NCI-H187 treated with DMSO at 0.1 percent for 48 hours (cell line): ENCODE data around the gene RGS5.

Experiments used
- DNase-seq: peaks from one replicate; lab custom pipeline; 2025; lab: John Stamatoyannopoulos, UW

RGS5 gene

DNA sequence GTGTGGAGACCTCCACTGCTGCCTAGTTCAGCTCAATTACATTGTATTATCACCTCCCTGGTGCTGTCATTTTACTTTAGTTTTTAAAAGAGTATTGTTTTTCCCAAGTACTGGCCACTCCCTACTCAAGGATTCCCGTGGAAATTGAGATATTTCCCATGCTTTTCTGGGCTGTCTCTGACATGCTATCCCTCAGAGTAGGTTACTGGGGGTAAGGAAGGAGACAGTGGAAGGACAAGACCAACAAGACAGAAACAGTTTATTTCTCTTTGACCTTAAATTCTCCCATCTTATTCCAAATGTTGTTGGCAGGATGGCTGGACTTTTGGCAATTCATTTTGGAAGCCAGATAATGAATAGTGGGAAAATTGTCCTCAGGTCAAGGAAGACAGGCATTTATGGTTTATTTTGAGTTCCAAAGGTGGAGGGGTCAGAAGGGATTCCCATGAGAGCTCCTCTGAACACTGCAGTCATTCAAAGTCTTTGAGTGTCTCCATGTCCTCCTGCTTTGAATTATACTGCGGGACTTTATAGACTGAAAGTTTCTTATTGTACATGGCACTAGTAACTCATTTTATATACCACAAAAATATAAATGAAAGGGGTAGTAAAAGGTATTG lies 20.3 kb downstream of the RGS5 start:
- no peak for DNase-seq

GRCh38 chr1:163178628-163179027 lies 24.1 kb downstream of the RGS5 start:
- DNase-seq, result no peak

GRCh38 chr1:163176797-163177196 lies 25.9 kb downstream of the RGS5 start:
- no peak for DNase-seq

- DNase-seq, result peak; percentile 24
These were observed 27.9 kb downstream of the RGS5 start for GRCh38 chr1:163174524-163175437.

DNA sequence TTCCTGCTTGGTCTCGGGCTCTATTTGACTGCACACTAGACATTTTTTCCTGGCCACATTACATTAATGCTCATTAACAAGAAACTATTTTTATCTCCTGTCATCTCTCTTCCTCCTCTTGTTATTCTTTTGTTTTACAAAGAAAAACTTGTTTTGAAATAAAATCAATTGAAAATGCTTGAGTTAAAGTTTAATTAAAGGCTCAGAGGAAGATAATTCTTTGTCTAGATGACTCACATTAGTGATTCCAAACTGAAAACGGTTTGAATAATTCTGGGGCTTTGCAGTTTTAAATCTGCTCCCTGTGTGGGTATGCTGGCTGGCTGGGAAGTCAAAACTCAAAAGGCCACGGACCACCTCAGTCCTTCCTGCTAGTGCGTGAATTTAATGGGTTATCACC lies 29.6 kb downstream of the RGS5 start:
- DNase-seq, result no peak

- DNase-seq, result no peak
These were observed 30.1 kb downstream of the RGS5 start for GRCh38 chr1:163172596-163172995.

GRCh38 chr1:163171826-163172225 lies 30.9 kb downstream of the RGS5 start:
- no peak for DNase-seq

- DNase-seq, result no peak
These were observed 31.6 kb downstream of the RGS5 start for GRCh38 chr1:163170975-163171676.

GRCh38 chr1:163170331-163170730 lies 32.4 kb downstream of the RGS5 start:
- no peak for DNase-seq

DNA sequence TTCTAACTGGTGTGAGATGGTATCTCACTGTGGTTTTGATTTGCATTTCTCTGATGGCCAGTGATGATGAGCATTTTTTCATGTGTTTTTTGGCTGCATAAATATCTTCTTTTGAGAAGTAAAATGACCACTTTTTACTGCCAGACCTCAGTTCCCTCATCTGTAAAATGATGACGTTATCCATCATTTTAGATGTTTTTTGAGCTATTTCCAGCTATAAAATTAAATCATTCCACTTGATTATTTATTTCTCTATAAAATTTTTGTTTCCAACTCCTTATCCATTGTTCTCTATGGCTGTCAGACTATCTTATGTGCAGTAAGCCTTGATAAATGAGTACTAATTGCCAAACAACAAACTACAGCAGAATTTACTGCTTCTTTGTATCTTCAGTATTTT lies 33.2 kb downstream of the RGS5 start:
- DNase-seq, result no peak

- no peak for DNase-seq
These were observed 34.7 kb downstream of the RGS5 start for GRCh38 chr1:163168053-163168452.

DNA sequence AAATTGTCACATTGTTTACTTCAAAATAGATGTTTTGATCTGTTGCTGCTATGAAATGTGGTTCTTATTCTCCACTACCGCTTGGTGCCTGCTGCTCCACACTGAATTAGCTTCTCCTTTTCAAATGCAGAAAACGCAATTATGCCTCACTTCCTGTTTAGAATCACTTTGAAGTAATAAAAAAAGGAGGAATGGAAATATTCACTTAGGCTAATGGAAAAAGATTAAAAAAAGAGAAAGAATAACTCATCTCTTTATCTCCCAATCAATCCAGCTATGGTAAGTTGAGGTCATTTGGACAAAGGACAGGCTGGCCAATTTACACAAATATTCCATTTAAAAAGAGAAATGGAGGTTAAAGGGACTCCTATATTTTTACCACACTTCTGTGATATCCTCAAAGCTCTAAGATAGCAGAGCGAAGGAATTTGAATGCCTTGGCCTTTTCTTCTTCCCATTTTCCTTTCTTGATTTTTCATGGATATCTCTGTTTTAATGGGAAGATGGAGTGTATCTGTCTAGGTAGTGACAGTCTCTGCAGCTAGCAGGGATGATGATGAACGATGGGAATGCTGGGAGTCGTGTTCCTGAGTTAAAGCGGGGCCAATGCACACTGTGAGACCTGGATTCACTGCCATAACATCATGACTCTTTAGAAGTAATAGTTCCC lies 35.7 kb downstream of the RGS5 start:
- no peak for DNase-seq

DNA sequence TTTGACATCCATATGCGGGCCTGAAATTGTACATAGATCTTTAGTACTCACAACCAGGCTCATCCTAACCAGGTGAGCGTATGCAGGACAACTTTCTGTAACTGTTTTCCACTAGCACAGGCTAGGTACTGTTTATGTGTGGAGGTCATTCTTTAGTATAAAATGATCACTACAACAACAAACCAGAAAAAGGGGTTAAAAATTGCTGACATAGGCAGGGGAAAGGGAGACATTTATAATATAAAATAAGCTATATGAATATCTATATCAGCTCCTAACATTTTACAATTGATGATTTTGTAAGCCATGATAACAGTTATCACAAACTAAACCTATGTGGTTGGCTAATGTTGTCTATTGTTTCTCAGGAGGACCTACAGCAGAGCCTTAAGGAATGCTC lies 37.6 kb downstream of the RGS5 start:
- no peak for DNase-seq

GRCh38 chr1:163163881-163164582 lies 38.7 kb downstream of the RGS5 start:
- no peak for DNase-seq

DNA sequence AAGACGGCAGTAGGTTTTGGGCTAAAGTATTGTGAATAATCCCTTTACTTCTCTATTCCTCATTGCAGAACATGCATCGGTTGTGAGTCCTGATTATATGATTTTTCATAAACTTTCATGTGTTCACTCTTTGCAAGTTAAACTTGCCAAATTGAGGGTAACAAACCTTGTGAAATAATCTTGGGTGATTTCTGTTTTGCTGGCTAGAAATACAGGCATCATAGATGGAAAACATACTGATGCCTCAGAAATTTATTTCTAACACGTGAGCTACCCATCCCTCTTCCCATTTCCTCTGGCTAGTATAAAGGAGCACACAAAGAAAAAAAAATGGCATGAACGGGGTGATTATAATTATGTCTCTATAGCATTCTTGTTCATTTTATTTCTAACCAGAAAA lies 39.6 kb downstream of the RGS5 start:
- DNase-seq, result no peak

- no peak for DNase-seq
These were observed 40.3 kb downstream of the RGS5 start for GRCh38 chr1:163162381-163162914.

DNA sequence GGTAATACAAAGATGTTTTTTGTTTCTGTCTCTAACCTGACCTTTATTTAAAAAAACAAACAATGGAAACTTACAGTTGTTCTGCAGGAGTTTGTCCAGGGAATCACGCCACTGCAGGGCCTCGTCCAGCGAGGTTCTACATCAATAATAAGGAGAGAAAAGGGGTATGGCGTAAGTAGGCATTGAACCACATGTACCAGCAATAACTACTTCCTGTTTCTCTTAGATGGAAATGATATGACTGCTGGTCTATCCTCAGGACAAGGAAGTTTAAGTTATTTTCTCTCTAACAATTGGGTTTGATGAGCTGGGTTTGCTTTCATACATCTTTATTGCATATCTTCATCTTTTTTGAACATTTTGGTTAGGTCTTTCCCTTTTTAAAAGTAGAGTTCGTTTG lies 40.9 kb downstream of the RGS5 start:
- DNase-seq, result no peak

DNA sequence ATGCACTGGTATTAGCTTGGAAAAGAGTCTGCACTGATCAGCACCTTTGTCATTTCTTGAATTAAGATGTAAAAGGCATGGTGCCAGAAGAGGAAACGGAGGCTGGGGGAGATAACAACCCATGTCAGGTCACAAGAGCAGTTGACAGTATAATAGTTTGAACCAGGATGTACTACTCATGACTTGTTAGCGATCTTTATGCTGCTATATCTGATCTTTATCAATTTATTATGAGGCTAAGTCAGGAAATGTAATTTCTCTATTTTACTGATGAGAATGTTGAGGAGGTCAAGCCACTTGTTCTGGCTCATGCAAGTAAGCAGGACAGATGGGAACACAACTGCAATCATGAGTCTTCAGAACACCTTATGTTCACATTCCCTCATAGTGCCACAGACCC lies 41.4 kb downstream of the RGS5 start:
- no peak for DNase-seq

DNA sequence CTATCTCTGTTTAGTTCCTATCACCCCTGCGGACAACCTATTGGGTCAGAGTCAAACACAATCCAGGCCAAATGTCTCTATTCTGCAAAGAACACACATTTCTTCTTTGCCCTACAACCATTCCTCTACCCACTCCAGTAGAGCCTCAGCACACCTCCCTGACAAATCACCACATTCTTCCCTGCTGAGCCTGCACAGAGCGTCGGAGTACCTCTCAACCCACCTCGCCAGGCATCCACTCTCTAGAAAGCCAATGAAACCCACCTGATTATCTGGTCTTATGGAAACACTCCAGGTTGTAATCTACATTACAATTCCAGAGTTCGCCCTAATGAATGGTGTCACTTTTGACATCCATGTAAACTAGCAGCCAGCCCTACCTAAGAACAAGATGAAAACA lies 47.1 kb downstream of the RGS5 start:
- DNase-seq, result no peak

GRCh38 chr1:163148911-163149310 lies 53.8 kb downstream of the RGS5 start:
- no peak for DNase-seq

GRCh38 chr1:163147019-163147418 lies 55.7 kb downstream of the RGS5 start:
- no peak for DNase-seq

DNA sequence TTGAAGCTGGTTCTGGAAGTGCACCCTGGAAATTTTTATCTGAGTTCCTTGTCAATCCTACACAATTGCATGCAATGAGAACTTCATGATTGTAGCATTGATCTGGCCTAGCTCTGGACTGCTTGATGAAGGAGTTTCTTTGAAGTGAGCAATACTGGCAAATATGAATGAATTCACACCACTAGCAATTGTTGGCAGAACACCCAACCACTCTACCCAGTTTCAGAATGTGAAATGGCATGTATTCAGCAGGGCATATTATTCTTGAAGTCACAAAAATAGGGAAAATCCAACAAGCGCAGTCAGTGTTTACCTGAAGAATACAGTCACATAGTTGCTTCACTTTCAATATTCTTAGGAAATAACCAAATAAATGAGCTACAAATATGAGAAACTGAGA lies 57.3 kb downstream of the RGS5 start:
- no peak for DNase-seq
